A673 (cell line): ENCODE results near the gene FNBP1L.

Source experiments
- EZH2 ChIP-seq: fragments of 200-600 bp; sonication (generic); IDR thresholded peaks from 2 replicates; pipeline ENCODE4 v1.6.1; 2017; ENCODE audit warnings: borderline replicate concordance, low read depth, mild to moderate bottlenecking, mixed read lengths, antibody characterized with exemption, low read length; ENCODE audit not compliant: poor library complexity, severe bottlenecking
- TF ChIP-seq, protein P1 (sequence below): fragments of 300-800, 200-600 bp; sonication (generic); conservative IDR thresholded peaks from 2 replicates; pipeline ENCODE4 v1.5.1; 2017; ENCODE audit warnings: low read depth, mild to moderate bottlenecking, antibody characterized with exemption, low read length, moderate library complexity, mixed read lengths

DNA sequence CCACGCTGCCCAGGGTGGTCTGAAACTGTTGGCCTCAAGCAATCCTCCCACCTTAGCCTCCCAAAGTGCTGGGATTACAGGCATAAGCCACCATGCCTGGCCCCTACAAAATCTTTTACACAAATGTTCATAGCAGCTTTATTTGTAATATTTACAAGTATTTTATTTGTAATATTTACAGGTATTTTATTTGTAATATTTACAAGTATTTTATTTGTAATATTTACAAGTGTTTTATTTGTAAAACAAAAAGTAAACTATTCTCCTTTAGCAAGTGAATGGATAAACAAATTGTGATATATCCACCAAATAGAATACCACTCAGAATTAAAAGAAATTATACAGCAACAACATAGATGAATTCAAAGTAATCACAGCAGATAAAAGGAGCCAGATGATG is 11.4 kb upstream of the FNBP1L start:
- TF ChIP-seq, protein P1, sequence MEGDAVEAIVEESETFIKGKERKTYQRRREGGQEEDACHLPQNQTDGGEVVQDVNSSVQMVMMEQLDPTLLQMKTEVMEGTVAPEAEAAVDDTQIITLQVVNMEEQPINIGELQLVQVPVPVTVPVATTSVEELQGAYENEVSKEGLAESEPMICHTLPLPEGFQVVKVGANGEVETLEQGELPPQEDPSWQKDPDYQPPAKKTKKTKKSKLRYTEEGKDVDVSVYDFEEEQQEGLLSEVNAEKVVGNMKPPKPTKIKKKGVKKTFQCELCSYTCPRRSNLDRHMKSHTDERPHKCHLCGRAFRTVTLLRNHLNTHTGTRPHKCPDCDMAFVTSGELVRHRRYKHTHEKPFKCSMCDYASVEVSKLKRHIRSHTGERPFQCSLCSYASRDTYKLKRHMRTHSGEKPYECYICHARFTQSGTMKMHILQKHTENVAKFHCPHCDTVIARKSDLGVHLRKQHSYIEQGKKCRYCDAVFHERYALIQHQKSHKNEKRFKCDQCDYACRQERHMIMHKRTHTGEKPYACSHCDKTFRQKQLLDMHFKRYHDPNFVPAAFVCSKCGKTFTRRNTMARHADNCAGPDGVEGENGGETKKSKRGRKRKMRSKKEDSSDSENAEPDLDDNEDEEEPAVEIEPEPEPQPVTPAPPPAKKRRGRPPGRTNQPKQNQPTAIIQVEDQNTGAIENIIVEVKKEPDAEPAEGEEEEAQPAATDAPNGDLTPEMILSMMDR: no peak
- no peak for TF ChIP-seq EZH2
